Ishikawa (cell line): ENCODE measurements around the gene THOC7.

ENCODE experiments used
- CEBPB ChIP-seq: IDR thresholded peaks from 2 replicates; pipeline ENCODE4 v1.6.1; 2012
- CREB1 ChIP-seq: IDR thresholded peaks from 2 replicates; pipeline ENCODE4 v1.6.1; 2012; ENCODE audit warnings: low read depth
- EGR1 ChIP-seq: IDR thresholded peaks from 2 replicates; pipeline ENCODE4 v1.6.1; 2012
- EP300 ChIP-seq: IDR thresholded peaks from 2 replicates; pipeline ENCODE4 v1.6.1; 2012; ENCODE audit warnings: borderline replicate concordance
- FOXM1 ChIP-seq: IDR thresholded peaks from 2 replicates; pipeline ENCODE4 v1.6.1; 2012; ENCODE audit warnings: low read depth, borderline replicate concordance
- MAX ChIP-seq: IDR thresholded peaks from 2 replicates; pipeline ENCODE4 v1.6.1; 2012
- NFIC ChIP-seq: IDR thresholded peaks from 2 replicates; pipeline ENCODE4 v1.6.1; 2012
- REST ChIP-seq: IDR thresholded peaks from 2 replicates; pipeline ENCODE4 v1.6.1; 2012; ENCODE audit warnings: low read depth, mild to moderate bottlenecking
- TAF1 ChIP-seq: IDR thresholded peaks from 2 replicates; pipeline ENCODE4 v1.6.1; 2012; ENCODE audit warnings: low read depth, mild to moderate bottlenecking
- TEAD4 ChIP-seq: IDR thresholded peaks from 2 replicates; pipeline ENCODE4 v1.6.1; 2012
- USF1 ChIP-seq: IDR thresholded peaks from 2 replicates; pipeline ENCODE4 v1.6.1; 2012

GRCh38 chr3:63860776-63861175 lies 2.8 kb downstream of the THOC7 start:
- no peak for TF ChIP-seq CEBPB
- TF ChIP-seq TAF1 = no peak
- no peak for TF ChIP-seq MAX
- TF ChIP-seq NFIC = no peak
- no peak for TF ChIP-seq EGR1
- TF ChIP-seq EP300 = no peak
- TF ChIP-seq REST = no peak
- no peak for TF ChIP-seq CREB1
- TF ChIP-seq TEAD4 = no peak
- TF ChIP-seq USF1 = no peak
- no peak for TF ChIP-seq FOXM1
